NCI-H2227 treated with DMSO at 0.1 percent for 48 hours (cell line): ENCODE results near the gene ADM2.

Experiments used
- DNase-seq: peaks from one replicate; lab custom pipeline; 2025; lab: John Stamatoyannopoulos, UW

The ADM2 gene

GRCh38 chr22:50485221-50486131 is 4.1 kb downstream of the ADM2 start:
- DNase-seq = no peak

DNA sequence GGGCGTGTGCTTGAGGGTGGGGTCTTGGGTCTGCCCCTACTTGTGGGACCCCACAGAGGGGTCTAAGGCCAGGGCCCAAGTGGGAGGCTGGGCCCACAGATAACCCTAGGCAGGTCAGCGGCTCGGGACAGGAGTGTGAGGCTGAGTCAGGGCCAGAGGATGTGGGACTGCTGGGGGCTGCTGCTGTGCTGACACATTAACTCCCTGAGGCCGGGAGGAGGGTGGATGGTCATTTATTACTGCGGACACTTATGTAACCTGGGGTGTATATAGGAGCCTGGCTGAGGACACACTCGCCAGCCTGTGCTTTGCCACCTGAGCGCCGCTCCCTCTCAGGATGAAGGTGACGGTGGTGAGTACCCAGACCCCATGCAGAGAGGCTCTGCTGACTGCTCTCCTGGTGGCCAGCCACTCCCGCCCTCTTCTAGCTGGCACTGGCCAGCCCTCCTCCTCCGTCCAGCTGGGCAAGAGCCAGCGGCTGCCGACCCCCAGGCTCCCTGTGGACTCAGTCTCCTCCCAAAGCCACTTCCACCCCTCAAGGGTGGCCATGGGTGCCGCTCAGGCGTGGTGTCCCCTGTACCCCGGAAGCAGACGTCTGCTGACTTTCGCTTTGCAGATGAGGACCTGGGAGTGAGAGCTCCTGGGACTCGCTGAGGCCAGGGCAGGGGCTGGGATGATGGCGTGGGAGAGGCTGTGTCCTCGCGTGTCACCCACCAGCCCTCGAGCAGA is 5.4 kb downstream of the ADM2 start, which contains the start of gene MIOX:
MIOX (plus strand) TSS at position 299 of the 729 bp plus-strand sequence; CDS start at position 338, 39 bp downstream.
- DNase-seq = no peak

DNA sequence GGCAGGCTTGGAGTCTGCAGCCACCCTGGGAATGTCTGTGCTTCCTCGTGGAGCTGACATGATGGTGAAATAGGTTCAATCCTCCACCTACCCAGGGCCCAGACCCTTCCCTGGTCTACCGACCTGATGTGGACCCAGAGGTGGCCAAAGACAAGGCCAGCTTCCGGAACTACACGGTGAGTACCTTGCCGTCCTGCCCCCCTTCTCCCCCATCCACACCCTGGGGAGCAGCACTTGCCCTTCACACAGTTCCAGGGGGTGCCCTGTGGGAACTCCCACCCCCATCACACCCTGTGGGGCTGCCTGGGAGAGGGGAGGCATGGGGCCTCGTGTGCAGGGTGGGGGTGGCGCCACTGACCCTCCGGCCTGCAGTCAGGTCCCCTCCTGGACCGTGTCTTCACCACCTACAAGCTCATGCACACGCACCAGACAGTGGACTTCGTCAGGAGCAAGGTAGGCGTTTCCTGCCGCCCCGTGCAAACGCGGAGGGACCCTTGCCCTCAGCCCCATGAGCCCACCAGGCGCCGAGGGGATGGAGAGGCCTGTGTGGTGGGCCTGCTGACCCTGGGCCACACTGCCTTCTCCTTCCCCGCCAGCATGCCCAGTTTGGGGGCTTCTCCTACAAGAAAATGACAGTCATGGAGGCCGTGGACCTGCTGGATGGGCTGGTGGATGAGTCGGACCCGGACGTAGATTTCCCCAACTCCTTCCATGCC is 6.1 kb downstream of the ADM2 start:
- DNase-seq = no peak

- no peak for DNase-seq
Measured at GRCh38 chr22:50488006-50488677, 6.8 kb downstream of the ADM2 start.

- no peak for DNase-seq
Measured at GRCh38 chr22:50488886-50489285, 7.5 kb downstream of the ADM2 start.

- no peak for DNase-seq
Measured at GRCh38 chr22:50489363-50490243, 8.3 kb downstream of the ADM2 start.

DNA sequence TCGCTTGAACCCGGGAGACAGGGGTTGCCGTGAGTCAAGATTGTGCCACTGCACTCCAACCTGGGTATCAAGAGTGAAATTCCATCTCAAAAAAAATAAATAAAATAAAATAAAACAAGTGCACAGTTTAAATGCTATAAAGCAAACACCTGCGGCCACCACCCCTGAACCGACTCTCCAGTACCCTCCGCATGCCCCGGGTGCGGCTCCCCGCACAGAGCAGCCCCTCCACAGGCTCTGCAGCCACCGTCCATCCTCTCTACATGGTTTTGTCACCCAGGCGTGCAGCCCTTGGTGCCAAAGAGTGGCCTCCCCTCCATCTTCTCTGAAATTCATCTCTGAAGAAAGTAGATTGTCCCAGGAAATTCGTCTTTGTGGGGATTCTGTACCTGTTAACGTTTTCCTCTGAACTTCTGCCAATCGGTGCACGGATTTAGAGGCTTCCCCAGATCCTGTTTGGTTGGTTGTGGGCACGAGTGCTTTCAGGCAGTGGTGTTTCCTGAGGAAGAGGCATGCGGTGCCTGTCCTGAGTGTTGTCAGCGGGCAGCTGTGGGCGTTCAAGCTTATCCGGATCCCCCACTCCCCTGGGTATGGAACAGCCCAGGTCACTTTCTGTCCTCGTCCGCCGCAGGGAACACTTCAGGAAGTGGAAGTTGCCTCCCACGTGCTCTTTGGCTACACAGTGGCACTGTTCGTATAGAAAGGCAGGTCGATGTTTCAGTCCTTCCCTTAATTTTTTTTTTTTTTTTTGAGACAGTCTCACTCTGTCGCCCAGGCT is 9.4 kb downstream of the ADM2 start:
- no peak for DNase-seq

DNA sequence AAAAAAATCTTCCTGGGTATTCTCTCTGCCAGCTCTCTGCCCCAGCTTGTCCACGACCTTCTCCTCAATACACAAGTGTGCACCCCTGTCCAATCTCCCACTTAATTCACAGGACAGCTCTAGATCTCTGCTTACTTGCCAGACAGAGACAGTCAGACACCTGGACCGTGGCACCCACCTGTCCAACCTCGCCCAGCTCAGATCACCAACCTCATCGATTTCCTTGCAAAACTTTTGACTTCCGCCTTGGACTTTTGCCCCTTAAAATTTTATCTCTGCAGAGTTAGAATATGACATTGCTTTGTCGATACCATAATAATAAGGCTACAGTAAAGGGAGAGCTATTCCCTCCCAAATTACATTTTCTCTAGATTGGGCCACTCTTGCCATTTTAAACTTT is 15.8 kb downstream of the ADM2 start:
- DNase-seq = no peak

DNA sequence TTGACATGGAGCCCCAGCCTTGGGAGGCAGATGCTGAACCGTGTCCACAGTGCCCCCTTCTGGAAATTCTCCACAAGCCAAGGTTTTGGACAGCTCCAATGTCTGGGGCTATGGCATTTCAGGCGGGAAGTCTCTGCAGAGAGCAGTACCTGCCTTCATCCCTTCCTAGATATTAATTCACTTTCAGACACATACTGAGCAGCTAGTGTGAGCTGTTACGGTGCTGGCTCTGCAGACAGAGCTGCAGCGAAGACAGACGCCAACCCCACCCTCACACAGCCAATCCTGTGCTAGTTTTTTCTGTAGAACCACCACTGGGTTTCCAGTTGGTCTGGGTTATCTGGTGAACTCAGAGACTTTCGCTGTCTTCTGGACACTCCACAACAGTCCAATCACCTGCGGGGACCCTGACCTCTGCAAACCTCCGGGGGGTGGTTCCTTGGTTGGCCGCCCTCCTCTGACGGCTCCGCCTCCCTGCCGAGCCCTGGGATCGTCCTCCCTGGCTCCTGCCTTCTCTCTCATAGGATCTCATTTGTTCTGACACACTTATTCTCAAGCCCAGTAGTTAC is 17.1 kb downstream of the ADM2 start:
- DNase-seq = peak; percentile 68

GRCh38 chr22:50500452-50500851 is 19.1 kb downstream of the ADM2 start:
- no peak for DNase-seq

GRCh38 chr22:50502096-50502495 is 20.8 kb downstream of the ADM2 start:
- no peak for DNase-seq

- no peak for DNase-seq
Measured at GRCh38 chr22:50502628-50503474, 21.5 kb downstream of the ADM2 start.

GRCh38 chr22:50503475-50504145 is 22.3 kb downstream of the ADM2 start:
- DNase-seq = no peak

GRCh38 chr22:50504369-50505211 is 23.2 kb downstream of the ADM2 start:
- no peak for DNase-seq

DNA sequence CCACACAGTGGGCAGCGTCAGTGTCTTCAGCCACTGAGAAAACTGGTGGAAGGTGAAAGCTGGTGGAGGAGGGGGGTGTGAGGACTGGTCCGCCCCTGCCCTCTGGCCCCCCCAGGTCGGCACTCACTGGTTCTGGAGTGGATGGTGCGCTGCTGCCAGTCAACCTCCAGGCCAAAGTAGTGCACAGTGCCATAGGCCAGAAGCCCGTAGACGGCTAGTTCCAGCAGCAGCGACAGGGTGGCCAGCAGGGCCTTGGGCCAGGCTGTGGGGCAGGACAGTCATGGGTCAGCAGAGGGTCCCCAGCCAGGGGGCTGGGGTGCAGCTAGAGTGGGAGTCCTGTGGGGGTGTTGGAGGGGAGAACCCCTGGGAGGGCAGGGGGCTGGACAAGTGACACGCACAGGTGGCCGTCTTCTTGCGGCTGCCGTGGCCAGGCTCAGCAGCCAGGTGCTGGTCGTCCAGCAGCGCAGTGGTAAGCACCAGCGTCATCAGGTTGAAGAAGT is 24.0 kb downstream of the ADM2 start:
- DNase-seq = no peak

- DNase-seq = no peak
Measured at GRCh38 chr22:50505776-50506610, 24.6 kb downstream of the ADM2 start.
